HFFc6 (cell line): Measurements from ENCODE around the gene SNX25. TPM values are rescaled to one million over a fixed set of nuclear protein-coding genes. Genes with fewer than 3 reads are reported as not detected.

Experiments used
- DNase-seq: peaks from one replicate; pipeline ENCODE4 v3.0.0-alpha.2; 2018
- H3K27ac Mint-ChIP-seq: 2 replicates; pipeline ENCODE4 v1.8.0; 2020; ENCODE audit warnings: mild to moderate bottlenecking, mixed read lengths
- H3K27me3 Mint-ChIP-seq: 2 replicates; pipeline ENCODE4 v1.8.0; 2021; ENCODE audit warnings: mild to moderate bottlenecking, moderate library complexity, mixed read lengths; ENCODE audit not compliant: insufficient read depth
- H3K36me3 Mint-ChIP-seq: 2 replicates; pipeline ENCODE4 v1.8.0; 2021; ENCODE audit warnings: low read depth, mixed read lengths
- H3K4me1 Mint-ChIP-seq: 2 replicates; pipeline ENCODE4 v1.8.0; 2020; ENCODE audit warnings: low read depth, mixed read lengths
- H3K4me3 Mint-ChIP-seq: 2 replicates; pipeline ENCODE4 v1.8.0; 2020; ENCODE audit warnings: mild to moderate bottlenecking, moderate library complexity, mixed read lengths
- H3K9me3 Mint-ChIP-seq: 2 replicates; pipeline ENCODE4 v1.8.0; 2020; ENCODE audit warnings: mild to moderate bottlenecking, mixed read lengths
- CTCF ChIP-seq: fragments of 200-600 bp; sonication (generic); IDR thresholded peaks from 2 replicates; pipeline ENCODE4 v1.5.0; 2021; ENCODE audit warnings: antibody characterized with exemption, mild to moderate bottlenecking
- total RNA-seq, 6 experiments: library from RNA; stranded (reverse); fragmentation: NEBNext Ultra II Directional; extraction: Animal tissue kit (Norgen Biotek cat#: 25700); gene quantifications; 2 replicates in 1 of 6; 3 replicates in 5 of 6; pipeline ENCODE4 v1.2.3, GENCODE V29; 2021

Gene SNX25
- total RNA-seq, 6 experiments from 2014 or later, result 19.4 to 40.2 (median 24.8) TPM

DNA sequence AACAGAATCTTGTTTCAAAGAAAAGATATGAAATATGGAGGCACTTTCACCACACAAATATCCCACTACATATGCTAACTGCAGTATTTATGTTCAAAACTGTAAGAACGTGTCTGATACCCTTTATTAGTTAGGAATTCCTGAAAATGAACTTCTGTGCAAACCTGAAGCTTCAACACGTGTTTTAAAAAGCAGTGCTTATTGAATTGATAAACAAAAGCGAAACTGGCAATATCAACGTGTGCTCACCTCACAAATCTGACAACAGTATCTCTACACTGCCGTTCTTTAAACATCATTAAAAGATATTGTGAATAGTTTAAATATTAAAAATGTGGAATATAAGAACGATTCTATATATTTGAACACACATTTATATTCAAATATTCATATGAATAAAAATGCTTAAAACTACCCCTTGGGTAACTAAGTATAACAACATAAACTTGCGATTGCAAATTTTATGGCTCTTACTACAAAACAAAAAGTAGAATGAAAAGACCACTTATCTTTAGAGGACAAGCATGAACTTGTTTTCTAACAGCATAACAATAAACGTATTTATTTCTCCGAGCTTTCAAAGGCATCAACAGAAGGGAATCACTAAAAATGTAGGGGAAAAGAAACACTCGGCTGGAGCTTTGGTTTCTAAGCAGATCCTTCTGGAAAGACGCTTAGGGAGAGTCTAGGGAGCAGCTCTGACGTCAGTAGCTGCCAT is 186.0 kb downstream of the SNX25 start, which contains the start of gene LRP2BP:
LRP2BP (minus strand) TSS at position 687 of the 718 bp plus-strand sequence. CDS start 17,738 bp downstream, outside the sequence.
- Mint-ChIP-seq H3K27ac (peak within 1 kb of the TSS; percentile 94), H3K36me3 (peaks cover 19% of the 10 kb centered on the region), H3K4me3 (peak within 1 kb of the TSS; percentile 92), H3K4me1 (peaks cover 57% of the 10 kb centered on the region), H3K9me3 (no peaks in the 10 kb centered on the region), H3K27me3 (peaks cover 2% of the 10 kb centered on the region)
- DNase-seq, result peak; percentile 87
- TF ChIP-seq CTCF, result no peak

- no peak for TF ChIP-seq CTCF
- peak; percentile 96 for DNase-seq
- peak overlapping the region; percentile 94 for H3K27ac Mint-ChIP-seq
- no peaks in the 10 kb centered on the region for H3K9me3 Mint-ChIP-seq
- H3K4me1 Mint-ChIP-seq, result peaks cover 52% of the 10 kb centered on the region
- peaks cover 15% of the 10 kb centered on the region for H3K36me3 Mint-ChIP-seq
- peak overlapping the region; percentile 92 for H3K4me3 Mint-ChIP-seq
- H3K27me3 Mint-ChIP-seq, result peaks cover 2% of the 10 kb centered on the region
Measured at GRCh38 chr4:185395956-185396723, 186.7 kb downstream of the SNX25 start.

GRCh38 chr4:185396724-185397385 is 187.5 kb downstream of the SNX25 start, which contains the start of gene ANKRD37:
Gene ANKRD37, plus strand, starts transcription at chr4:185396841. Its CDS starts 83 bp downstream, at chr4:185396924.
- Mint-ChIP-seq H3K27me3 (peaks cover 2% of the 10 kb centered on the region), H3K27ac (peak within 1 kb of the TSS; percentile 94), H3K4me3 (peak within 1 kb of the TSS; percentile 92), H3K9me3 (no peaks in the 10 kb centered on the region), H3K36me3 (peaks cover 8% of the 10 kb centered on the region), H3K4me1 (peaks cover 45% of the 10 kb centered on the region)
- no peak for TF ChIP-seq CTCF
- DNase-seq, result peak; percentile 39

GRCh38 chr4:185398618-185399017 is 189.2 kb downstream of the SNX25 start:
- H3K27ac Mint-ChIP-seq, result no peak overlapping the region
- no peaks in the 10 kb centered on the region for H3K9me3 Mint-ChIP-seq
- peaks cover 2% of the 10 kb centered on the region for H3K27me3 Mint-ChIP-seq
- no peak for TF ChIP-seq CTCF
- DNase-seq, result no peak
- H3K36me3 Mint-ChIP-seq, result peaks cover 5% of the 10 kb centered on the region
- no peak overlapping the region for H3K4me3 Mint-ChIP-seq
- peaks cover 37% of the 10 kb centered on the region for H3K4me1 Mint-ChIP-seq

GRCh38 chr4:185399466-185399865 is 190.1 kb downstream of the SNX25 start:
- H3K27ac Mint-ChIP-seq, result no peak overlapping the region
- peaks cover 29% of the 10 kb centered on the region for H3K4me1 Mint-ChIP-seq
- H3K27me3 Mint-ChIP-seq, result peaks cover 2% of the 10 kb centered on the region
- no peak overlapping the region for H3K4me3 Mint-ChIP-seq
- H3K36me3 Mint-ChIP-seq, result peaks cover 5% of the 10 kb centered on the region
- no peak for DNase-seq
- TF ChIP-seq CTCF, result no peak
- H3K9me3 Mint-ChIP-seq, result no peaks in the 10 kb centered on the region
